Cardiac muscle cell (in vitro differentiated cells and primary cell): ENCODE data around the gene CFAP77. TPM values are rescaled to one million over a fixed set of nuclear protein-coding genes. Genes with fewer than 3 reads are reported as not detected.

Experiments used
- DNase-seq, 2 donors: peaks; one replicate each; pipeline versions ENCODE4 v3.0.0 to v3.0.0-alpha.2; 2010 to 2017; ENCODE audit warnings: low read depth in 1 of 2, low spot score in 1 of 2
- H3K27ac ChIP-seq: fragments of 200-600 bp; sonication (generic); 2 replicates; pipeline ENCODE4 v1.5.1; 2016
- H3K27me3 ChIP-seq: fragments of 200-600 bp; sonication (generic); 2 replicates; pipeline ENCODE4 v1.6.0; 2016; ENCODE audit warnings: control low read depth
- H3K36me3 ChIP-seq: fragments of 200-600 bp; sonication (generic); 2 replicates; pipeline ENCODE4 v1.5.1; 2016; ENCODE audit warnings: control low read depth
- H3K4me1 ChIP-seq: fragments of 200-600 bp; sonication (generic); 2 replicates; pipeline ENCODE4 v1.8.1; 2017; ENCODE audit warnings: low read depth, mild to moderate bottlenecking, mixed run types
- H3K4me3 ChIP-seq: fragments of 200-600 bp; sonication (generic); 2 replicates; pipeline ENCODE4 v1.5.1; 2016; ENCODE audit warnings: mild to moderate bottlenecking
- H3K9me3 ChIP-seq: fragments of 200-600 bp; sonication (generic); 2 replicates; pipeline ENCODE4 v1.5.1; 2017; ENCODE audit warnings: low read depth, mild to moderate bottlenecking, control low read depth
- polyA plus RNA-seq: library from polyadenylated mRNA; unstranded; fragments of >200 nt; fragmentation: Nextera tagmentation; extraction: Ambion mirVana; gene quantifications from 2 replicates; pipeline ENCODE4 v1.2.1, GENCODE V29; 2016
- total RNA-seq: library from RNA; depleted of rRNA; stranded (reverse); fragments of >200 nt; gene quantifications from 2 replicates; pipeline ENCODE4 v1.2.3, GENCODE V29; 2016
- TF ChIP-seq, protein P1 (sequence below): IDR thresholded peaks from 2 replicates; pipeline ENCODE4 v1.5.1; 2012; ENCODE audit warnings: low read depth, mild to moderate bottlenecking, low read length

CFAP77 gene
- total and polyA plus RNA-seq, 2 experiments from 2014 or later = 0.46 to 1.5 TPM

DNA sequence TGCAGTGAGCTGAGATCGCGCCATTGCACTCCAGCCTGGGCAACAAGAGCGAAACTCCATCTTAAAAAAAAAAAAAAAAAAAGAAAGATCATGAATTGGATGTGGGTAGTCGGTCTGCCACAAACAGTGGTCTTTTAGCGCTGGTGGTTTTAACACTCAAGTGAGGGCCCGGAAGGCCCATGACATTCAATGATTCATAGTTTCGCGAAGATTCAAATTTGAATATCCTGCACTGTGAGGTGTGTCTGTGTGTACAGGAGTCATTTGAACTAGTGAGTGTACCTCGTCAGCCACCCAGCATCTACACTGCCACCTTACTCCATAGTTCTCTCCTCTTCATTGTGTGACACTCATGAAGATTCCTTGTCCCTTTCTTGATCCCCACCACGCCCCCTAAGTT is 41.3 kb downstream of the CFAP77 start:
- H3K4me1 ChIP-seq = no peaks in the 10 kb centered on the region
- no peak for DNase-seq
- no peaks in the 10 kb centered on the region for H3K9me3 ChIP-seq
- no peaks in the 10 kb centered on the region for H3K27me3 ChIP-seq
- H3K4me3 ChIP-seq = no peak overlapping the region
- TF ChIP-seq, protein P1, sequence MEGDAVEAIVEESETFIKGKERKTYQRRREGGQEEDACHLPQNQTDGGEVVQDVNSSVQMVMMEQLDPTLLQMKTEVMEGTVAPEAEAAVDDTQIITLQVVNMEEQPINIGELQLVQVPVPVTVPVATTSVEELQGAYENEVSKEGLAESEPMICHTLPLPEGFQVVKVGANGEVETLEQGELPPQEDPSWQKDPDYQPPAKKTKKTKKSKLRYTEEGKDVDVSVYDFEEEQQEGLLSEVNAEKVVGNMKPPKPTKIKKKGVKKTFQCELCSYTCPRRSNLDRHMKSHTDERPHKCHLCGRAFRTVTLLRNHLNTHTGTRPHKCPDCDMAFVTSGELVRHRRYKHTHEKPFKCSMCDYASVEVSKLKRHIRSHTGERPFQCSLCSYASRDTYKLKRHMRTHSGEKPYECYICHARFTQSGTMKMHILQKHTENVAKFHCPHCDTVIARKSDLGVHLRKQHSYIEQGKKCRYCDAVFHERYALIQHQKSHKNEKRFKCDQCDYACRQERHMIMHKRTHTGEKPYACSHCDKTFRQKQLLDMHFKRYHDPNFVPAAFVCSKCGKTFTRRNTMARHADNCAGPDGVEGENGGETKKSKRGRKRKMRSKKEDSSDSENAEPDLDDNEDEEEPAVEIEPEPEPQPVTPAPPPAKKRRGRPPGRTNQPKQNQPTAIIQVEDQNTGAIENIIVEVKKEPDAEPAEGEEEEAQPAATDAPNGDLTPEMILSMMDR = no peak
- H3K36me3 ChIP-seq = no peaks in the 10 kb centered on the region
- H3K27ac ChIP-seq = no peak overlapping the region

DNA sequence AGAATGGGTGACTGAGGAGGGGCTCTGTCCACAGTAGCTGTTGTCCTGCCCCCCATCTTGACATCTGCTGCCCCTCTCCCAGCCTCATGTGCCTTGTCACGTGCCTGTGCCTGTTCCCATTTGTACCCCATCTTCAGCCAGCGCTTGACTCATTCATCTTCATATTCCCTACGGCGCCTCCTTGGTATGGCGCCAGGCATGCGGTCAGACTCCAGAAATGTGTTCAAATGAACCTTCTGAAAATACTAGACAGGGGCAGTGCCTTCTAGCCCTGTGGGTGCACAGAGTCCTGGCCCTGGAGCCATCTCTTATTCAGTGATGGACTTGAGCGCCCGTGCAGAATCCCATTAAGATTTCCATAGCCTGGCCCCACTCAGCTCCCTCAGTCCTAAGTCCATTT is 46.2 kb downstream of the CFAP77 start:
- H3K4me3 ChIP-seq = no peak overlapping the region
- no peaks in the 10 kb centered on the region for H3K4me1 ChIP-seq
- H3K9me3 ChIP-seq = no peaks in the 10 kb centered on the region
- TF ChIP-seq, protein P1 = no peak
- DNase-seq = no peak
- no peaks in the 10 kb centered on the region for H3K27me3 ChIP-seq
- H3K36me3 ChIP-seq = no peaks in the 10 kb centered on the region
- no peak overlapping the region for H3K27ac ChIP-seq

DNA sequence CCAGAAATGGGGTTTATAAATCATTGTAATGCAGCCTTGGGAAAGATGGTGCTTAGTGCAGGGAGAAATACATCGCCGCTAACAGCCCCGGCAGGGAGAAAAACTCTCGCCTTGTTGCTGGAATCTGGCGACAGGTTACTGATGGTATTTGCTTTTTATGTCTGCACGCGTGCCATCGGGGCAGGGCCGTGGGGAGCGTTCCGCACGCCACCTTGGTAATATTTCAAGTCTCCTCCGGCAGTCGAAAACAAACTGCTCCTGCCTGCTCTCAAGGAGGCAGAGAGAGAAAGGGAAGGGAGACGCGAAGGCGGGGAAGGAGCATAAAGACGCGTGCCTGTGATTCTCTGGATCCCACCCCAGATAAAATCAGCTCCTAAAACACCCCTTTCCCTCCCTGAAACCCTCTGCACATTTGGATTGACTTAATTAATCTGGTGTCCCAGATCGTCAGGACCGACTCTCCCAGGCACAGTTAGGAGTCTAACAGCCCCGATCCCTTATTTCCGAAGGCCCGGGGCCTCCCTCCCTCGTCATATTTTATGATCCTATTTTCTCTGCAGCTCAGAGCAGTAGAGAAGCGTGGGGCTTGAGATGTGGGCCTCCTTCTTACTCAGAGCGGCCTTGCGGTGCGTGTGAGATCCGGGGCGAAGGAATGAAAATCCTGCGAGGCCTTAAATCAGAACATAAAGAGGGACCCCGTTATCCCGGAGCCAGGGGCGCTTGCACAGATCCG is 47.7 kb downstream of the CFAP77 start:
- Histone ChIP-seq H3K27me3 (no peaks in the 10 kb centered on the region), H3K4me3 (no peak overlapping the region), H3K4me1 (no peaks in the 10 kb centered on the region), H3K36me3 (no peaks in the 10 kb centered on the region), H3K27ac (no peak overlapping the region), H3K9me3 (no peaks in the 10 kb centered on the region)
- DNase-seq = no peak
- TF ChIP-seq, protein P1 = no peak

DNA sequence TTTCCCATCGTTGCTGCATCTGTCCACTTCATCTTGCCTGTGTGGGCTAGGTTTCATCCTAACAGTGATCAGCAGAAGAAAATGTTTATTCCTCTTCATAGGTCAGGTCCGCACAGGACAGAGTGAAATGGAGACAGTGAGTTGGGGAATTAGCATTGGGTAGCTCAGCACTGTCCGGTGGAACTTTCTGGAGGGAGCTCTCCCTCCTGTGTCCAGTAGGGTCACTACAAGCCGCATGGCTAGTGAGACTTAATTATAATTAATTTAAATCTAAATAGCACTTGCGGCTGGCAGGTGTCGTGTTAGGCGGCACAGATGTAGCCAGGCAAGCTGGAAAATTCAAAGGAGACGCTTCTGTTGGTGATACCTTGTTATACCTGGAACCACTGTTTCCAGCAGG is 48.4 kb downstream of the CFAP77 start:
- Histone ChIP-seq H3K27ac (no peak overlapping the region), H3K27me3 (no peaks in the 10 kb centered on the region)

DNA sequence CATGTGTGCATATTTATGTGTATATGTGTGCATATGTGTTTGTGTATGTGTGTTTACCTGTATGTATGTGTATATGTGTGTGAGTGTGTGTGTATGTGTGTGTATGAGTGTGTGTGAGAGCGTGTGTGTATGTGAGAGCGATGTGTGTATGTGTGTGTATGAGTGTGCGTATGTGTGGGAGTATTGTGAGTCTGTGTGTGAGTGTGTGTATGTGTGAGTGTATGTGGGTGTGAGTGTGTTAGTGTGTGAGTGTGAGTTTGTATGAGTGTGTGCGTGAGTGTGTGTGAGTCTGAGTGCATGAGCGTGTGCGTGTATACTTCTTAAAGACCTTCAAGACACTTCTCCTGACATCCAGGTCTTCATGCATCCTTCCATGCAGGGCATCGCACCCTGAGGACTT is 49.6 kb downstream of the CFAP77 start:
- H3K4me1 ChIP-seq = no peaks in the 10 kb centered on the region
- H3K36me3 ChIP-seq = no peaks in the 10 kb centered on the region
- no peaks in the 10 kb centered on the region for H3K27me3 ChIP-seq
- TF ChIP-seq, protein P1 = no peak
- no peak overlapping the region for H3K27ac ChIP-seq
- no peak overlapping the region for H3K4me3 ChIP-seq
- no peak for DNase-seq
- no peaks in the 10 kb centered on the region for H3K9me3 ChIP-seq

More for the DNA sequence above, 48.4 kb downstream of the CFAP77 start:
- TF ChIP-seq, protein P1 = no peak
- Histone ChIP-seq H3K9me3 (no peaks in the 10 kb centered on the region), H3K4me1 (no peaks in the 10 kb centered on the region), H3K36me3 (no peaks in the 10 kb centered on the region), H3K4me3 (no peak overlapping the region)
- no peak for DNase-seq
